ENCODE data around the gene SEPHS2. TPM values are rescaled to one million over a fixed set of nuclear protein-coding genes. Genes with fewer than 3 reads are reported as not detected.

The SEPHS2 gene
- total and polyA plus RNA-seq, 2 experiments from 2014 or later: 29.7 to 43.0 TPM

GRCh38 chr16:30449116-30449435 lies 3.4 kb upstream of the SEPHS2 start:
- H3K36me3 ChIP-seq (ENCODE audit: insufficient read depth): no peaks in the 10 kb centered on the region
- no peak for DNase-seq (ENCODE audit: low spot score)
- peaks cover 10% of the 10 kb centered on the region for H3K79me2 ChIP-seq (replicated peaks; ENCODE audit: insufficient read depth)
- no peak overlapping the region for H2AFZ ChIP-seq
- H3F3A ChIP-seq (replicated peaks; ENCODE audit: low read depth): peaks cover 3% of the 10 kb centered on the region; the same call in 1 of the 2 replicates
- H4K20me1 ChIP-seq (replicated peaks; ENCODE audit: insufficient read depth): peaks cover 5% of the 10 kb centered on the region
- H3K4me3 Mint-ChIP-seq: no peak overlapping the region
- peaks cover 6% of the 10 kb centered on the region; the same call in 1 of the 2 replicates for H3K4me1 ChIP-seq (ENCODE audit: insufficient read depth)
- no peak overlapping the region for H3K4me2 ChIP-seq
- no peak overlapping the region for H3K27ac Mint-ChIP-seq
- no peak overlapping the region for H3K4me3 ChIP-seq
- H3K27me3 ChIP-seq (ENCODE audit: insufficient read depth): no peaks in the 10 kb centered on the region
- TF ChIP-seq CTCF (conservative IDR thresholded peaks at IDR 0.05; ENCODE audit: low read depth in 2 of 2) (no peak), ZNF331 (CRISPR knock-in tag; IDR thresholded peaks at IDR 0.05; ENCODE audit: low read depth) (no peak), POLR2AphosphoS5 (IDR thresholded peaks at IDR 0.05; ENCODE audit: low read depth) (no peak), STAT1 (IDR thresholded peaks at IDR 0.05; ENCODE audit: unreplicated experiment) (no peak), EZH2phosphoT487 (IDR thresholded peaks at IDR 0.05; ENCODE audit: unreplicated experiment) (no peak), JUNB (IDR thresholded peaks at IDR 0.05; ENCODE audit: unreplicated experiment) (no peak), CREB1 (CRISPR knock-in tag; IDR thresholded peaks at IDR 0.05; ENCODE audit: low read depth) (no peak), NANOG (IDR thresholded peaks at IDR 0.05; ENCODE audit: borderline replicate concordance) (no peak), ZNF114 (CRISPR knock-in tag; IDR thresholded peaks at IDR 0.05) (no peak), EZH2 (IDR thresholded peaks at IDR 0.05; ENCODE audit: low read depth, unreplicated experiment) (no peak), ZNF462 (CRISPR knock-in tag; IDR thresholded peaks at IDR 0.05) (no peak)
- TF ChIP-seq, protein P1, sequence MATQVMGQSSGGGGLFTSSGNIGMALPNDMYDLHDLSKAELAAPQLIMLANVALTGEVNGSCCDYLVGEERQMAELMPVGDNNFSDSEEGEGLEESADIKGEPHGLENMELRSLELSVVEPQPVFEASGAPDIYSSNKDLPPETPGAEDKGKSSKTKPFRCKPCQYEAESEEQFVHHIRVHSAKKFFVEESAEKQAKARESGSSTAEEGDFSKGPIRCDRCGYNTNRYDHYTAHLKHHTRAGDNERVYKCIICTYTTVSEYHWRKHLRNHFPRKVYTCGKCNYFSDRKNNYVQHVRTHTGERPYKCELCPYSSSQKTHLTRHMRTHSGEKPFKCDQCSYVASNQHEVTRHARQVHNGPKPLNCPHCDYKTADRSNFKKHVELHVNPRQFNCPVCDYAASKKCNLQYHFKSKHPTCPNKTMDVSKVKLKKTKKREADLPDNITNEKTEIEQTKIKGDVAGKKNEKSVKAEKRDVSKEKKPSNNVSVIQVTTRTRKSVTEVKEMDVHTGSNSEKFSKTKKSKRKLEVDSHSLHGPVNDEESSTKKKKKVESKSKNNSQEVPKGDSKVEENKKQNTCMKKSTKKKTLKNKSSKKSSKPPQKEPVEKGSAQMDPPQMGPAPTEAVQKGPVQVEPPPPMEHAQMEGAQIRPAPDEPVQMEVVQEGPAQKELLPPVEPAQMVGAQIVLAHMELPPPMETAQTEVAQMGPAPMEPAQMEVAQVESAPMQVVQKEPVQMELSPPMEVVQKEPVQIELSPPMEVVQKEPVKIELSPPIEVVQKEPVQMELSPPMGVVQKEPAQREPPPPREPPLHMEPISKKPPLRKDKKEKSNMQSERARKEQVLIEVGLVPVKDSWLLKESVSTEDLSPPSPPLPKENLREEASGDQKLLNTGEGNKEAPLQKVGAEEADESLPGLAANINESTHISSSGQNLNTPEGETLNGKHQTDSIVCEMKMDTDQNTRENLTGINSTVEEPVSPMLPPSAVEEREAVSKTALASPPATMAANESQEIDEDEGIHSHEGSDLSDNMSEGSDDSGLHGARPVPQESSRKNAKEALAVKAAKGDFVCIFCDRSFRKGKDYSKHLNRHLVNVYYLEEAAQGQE (IDR thresholded peaks at IDR 0.05; ENCODE audit: unreplicated experiment): no peak
- TF ChIP-seq, protein P2, sequence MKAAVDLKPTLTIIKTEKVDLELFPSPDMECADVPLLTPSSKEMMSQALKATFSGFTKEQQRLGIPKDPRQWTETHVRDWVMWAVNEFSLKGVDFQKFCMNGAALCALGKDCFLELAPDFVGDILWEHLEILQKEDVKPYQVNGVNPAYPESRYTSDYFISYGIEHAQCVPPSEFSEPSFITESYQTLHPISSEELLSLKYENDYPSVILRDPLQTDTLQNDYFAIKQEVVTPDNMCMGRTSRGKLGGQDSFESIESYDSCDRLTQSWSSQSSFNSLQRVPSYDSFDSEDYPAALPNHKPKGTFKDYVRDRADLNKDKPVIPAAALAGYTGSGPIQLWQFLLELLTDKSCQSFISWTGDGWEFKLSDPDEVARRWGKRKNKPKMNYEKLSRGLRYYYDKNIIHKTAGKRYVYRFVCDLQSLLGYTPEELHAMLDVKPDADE (IDR thresholded peaks at IDR 0.05): no peak
- peaks cover 15% of the 10 kb centered on the region for H3K27me3 Mint-ChIP-seq (ENCODE audit: insufficient read depth, low read depth, poor library complexity)
- ATAC-seq: no peak
- peaks cover 14% of the 10 kb centered on the region for H3K36me3 Mint-ChIP-seq (ENCODE audit: low read depth)
- peaks cover 18% of the 10 kb centered on the region for H3K4me1 Mint-ChIP-seq
- H3K9me3 Mint-ChIP-seq: peaks cover 16% of the 10 kb centered on the region; the same call in 2 of the 3 replicates
- H3K27ac ChIP-seq (ENCODE audit: low read depth): no peak overlapping the region
- peaks cover 7% of the 10 kb centered on the region for H3K9me2 ChIP-seq (ENCODE audit: insufficient read depth)
